Neural progenitor cell (in vitro differentiated cells): Measurements from ENCODE around the gene ZNF385D. TPM values are rescaled to one million over a fixed set of nuclear protein-coding genes. Genes with fewer than 3 reads are reported as not detected.

Source experiments
- DNase-seq: peaks from one replicate; pipeline ENCODE4 v3.0.0-alpha.2; 2016; ENCODE audit warnings: low spot score
- H2AFZ ChIP-seq: fragments of 200-600 bp; sonication (generic); replicated peaks from 2 replicates; pipeline ENCODE4 v1.6.1; 2016; ENCODE audit warnings: antibody characterized with exemption
- H3F3A ChIP-seq: fragments of 200-600 bp; sonication (generic); 2 replicates; pipeline ENCODE4 v1.6.1; 2016; ENCODE audit warnings: antibody characterized with exemption, low read depth
- H3K27ac ChIP-seq: fragments of 200-600 bp; sonication (generic); 2 replicates; pipeline ENCODE4 v1.5.1; 2016; ENCODE audit warnings: mild to moderate bottlenecking
- H3K27me3 ChIP-seq: fragments of 200-600 bp; sonication (generic); 2 replicates; pipeline ENCODE4 v1.6.1; 2016; ENCODE audit warnings: mild to moderate bottlenecking, moderate library complexity
- H3K36me3 ChIP-seq: fragments of 200-600 bp; sonication (generic); 2 replicates; pipeline ENCODE4 v1.5.1; 2016
- H3K4me1 ChIP-seq: fragments of 200-600 bp; sonication (generic); 2 replicates; pipeline ENCODE4 v1.6.1; 2016; ENCODE audit warnings: mixed run types
- H3K4me2 ChIP-seq: fragments of 200-600 bp; sonication (generic); 2 replicates; pipeline ENCODE4 v1.6.1; 2016
- H3K4me3 ChIP-seq: fragments of 200-600 bp; sonication (generic); 2 replicates; pipeline ENCODE4 v1.5.1; 2016
- H3K79me2 ChIP-seq: fragments of 200-600 bp; sonication (generic); 2 replicates; pipeline ENCODE4 v1.6.1; 2016; ENCODE audit warnings: low read depth
- H3K9ac ChIP-seq: fragments of 200-600 bp; sonication (generic); 2 replicates; pipeline ENCODE4 v1.6.1; 2016
- H3K9me3 ChIP-seq: fragments of 200-600 bp; sonication (generic); 2 replicates; pipeline ENCODE4 v1.5.1; 2016; ENCODE audit warnings: low read depth
- H4K20me1 ChIP-seq: fragments of 200-600 bp; sonication (generic); 2 replicates; pipeline ENCODE4 v1.6.1; 2016; ENCODE audit warnings: low read depth
- H3K27ac Mint-ChIP-seq: 3 replicates; pipeline ENCODE4 v1.8.0; 2021; ENCODE audit warnings: mixed read lengths
- H3K27me3 Mint-ChIP-seq: 2 replicates; pipeline ENCODE4 v1.8.0; 2022; ENCODE audit warnings: low read depth, mild to moderate bottlenecking, inconsistent platforms, moderate library complexity, mixed read lengths; ENCODE audit not compliant: insufficient read depth
- H3K36me3 Mint-ChIP-seq: 3 replicates; pipeline ENCODE4 v1.8.0; 2021; ENCODE audit warnings: mixed read lengths
- H3K4me1 Mint-ChIP-seq: 3 replicates; pipeline ENCODE4 v1.8.0; 2021; ENCODE audit warnings: mixed read lengths
- H3K4me3 Mint-ChIP-seq: 3 replicates; pipeline ENCODE4 v1.8.0; 2021; ENCODE audit warnings: mild to moderate bottlenecking, moderate library complexity, mixed read lengths
- H3K9me3 Mint-ChIP-seq: 3 replicates; pipeline ENCODE4 v1.8.0; 2020; ENCODE audit warnings: mixed read lengths
- CTCF ChIP-seq: fragments of 200-600 bp; sonication (generic); IDR thresholded peaks from 2 replicates; pipeline ENCODE4 v1.5.1; 2017; ENCODE audit warnings: antibody characterized with exemption, mild to moderate bottlenecking
- EZH2 ChIP-seq: fragments of 200-600 bp; sonication (generic); IDR thresholded peaks from 2 replicates; pipeline ENCODE4 v1.6.1; 2017; ENCODE audit warnings: antibody characterized with exemption, mild to moderate bottlenecking, moderate library complexity
- EZH2phosphoT487 ChIP-seq: fragments of 200-600 bp; sonication (generic); IDR thresholded peaks from 2 replicates; pipeline ENCODE4 v1.6.1; 2017; ENCODE audit warnings: antibody characterized with exemption
- total RNA-seq: library from RNA; depleted of rRNA; stranded (reverse); fragments of >200 nt; gene quantifications from 2 replicates; pipeline ENCODE4 v1.2.3, GENCODE V29; 2015; ENCODE audit warnings: low replicate concordance

Gene ZNF385D
- total RNA-seq, 1 donor from 2014 or later = 4.4 TPM

- Mint-ChIP-seq H3K27ac (no peak overlapping the region), H3K36me3 (no peaks in the 10 kb centered on the region), H3K4me3 (no peak overlapping the region), H3K9me3 (no peaks in the 10 kb centered on the region), H3K27me3 (no peaks in the 10 kb centered on the region), H3K4me1 (no peaks in the 10 kb centered on the region)
- Histone ChIP-seq H3F3A (no peaks in the 10 kb centered on the region), H3K79me2 (no peaks in the 10 kb centered on the region), H3K4me1 (no peaks in the 10 kb centered on the region), H3K9ac (no peak overlapping the region), H3K36me3 (no peaks in the 10 kb centered on the region), H2AFZ (no peak overlapping the region), H3K4me2 (no peak overlapping the region), H3K4me3 (no peak overlapping the region), H3K27ac (no peak overlapping the region), H3K27me3 (no peaks in the 10 kb centered on the region), H3K9me3 (no peaks in the 10 kb centered on the region), H4K20me1 (no peaks in the 10 kb centered on the region)
- no peak for DNase-seq
- TF ChIP-seq EZH2 (no peak), CTCF (no peak), EZH2phosphoT487 (no peak)
Observed at GRCh38 chr3:21791356-21791755, 40.3 kb upstream of the ZNF385D start.

GRCh38 chr3:21790466-21790865 lies 39.5 kb upstream of the ZNF385D start:
- H3K36me3 Mint-ChIP-seq = no peaks in the 10 kb centered on the region
- no peaks in the 10 kb centered on the region for H3K4me1 ChIP-seq
- TF ChIP-seq EZH2 = no peak
- no peak for TF ChIP-seq CTCF
- TF ChIP-seq EZH2phosphoT487 = no peak
- no peak overlapping the region for H2AFZ ChIP-seq
- H4K20me1 ChIP-seq = no peaks in the 10 kb centered on the region
- no peaks in the 10 kb centered on the region for H3K27me3 Mint-ChIP-seq
- no peaks in the 10 kb centered on the region for H3F3A ChIP-seq
- H3K36me3 ChIP-seq = no peaks in the 10 kb centered on the region
- no peaks in the 10 kb centered on the region for H3K9me3 ChIP-seq
- H3K4me2 ChIP-seq = no peak overlapping the region
- DNase-seq = no peak
- H3K9ac ChIP-seq = no peak overlapping the region
- no peaks in the 10 kb centered on the region for H3K79me2 ChIP-seq
- no peaks in the 10 kb centered on the region for H3K9me3 Mint-ChIP-seq
- H3K27me3 ChIP-seq = no peaks in the 10 kb centered on the region
- H3K4me1 Mint-ChIP-seq = no peaks in the 10 kb centered on the region
- no peak overlapping the region for H3K4me3 ChIP-seq
- no peak overlapping the region for H3K4me3 Mint-ChIP-seq
- no peak overlapping the region for H3K27ac ChIP-seq
- no peak overlapping the region for H3K27ac Mint-ChIP-seq

GRCh38 chr3:21789730-21790129 lies 38.7 kb upstream of the ZNF385D start:
- Histone ChIP-seq H2AFZ (no peak overlapping the region), H3K9me3 (no peaks in the 10 kb centered on the region), H3K27me3 (no peaks in the 10 kb centered on the region), H4K20me1 (no peaks in the 10 kb centered on the region), H3K4me2 (no peak overlapping the region), H3K36me3 (no peaks in the 10 kb centered on the region), H3K4me3 (no peak overlapping the region), H3F3A (no peaks in the 10 kb centered on the region), H3K9ac (no peak overlapping the region), H3K27ac (no peak overlapping the region), H3K79me2 (no peaks in the 10 kb centered on the region), H3K4me1 (no peaks in the 10 kb centered on the region)
- no peaks in the 10 kb centered on the region for H3K36me3 Mint-ChIP-seq
- H3K27me3 Mint-ChIP-seq = no peaks in the 10 kb centered on the region
- H3K4me3 Mint-ChIP-seq = no peak overlapping the region
- H3K27ac Mint-ChIP-seq = no peak overlapping the region
- H3K4me1 Mint-ChIP-seq = no peaks in the 10 kb centered on the region
- no peak for DNase-seq
- no peaks in the 10 kb centered on the region for H3K9me3 Mint-ChIP-seq
- no peak for TF ChIP-seq EZH2

GRCh38 chr3:21786438-21786797 lies 35.4 kb upstream of the ZNF385D start:
- H3K9me3 Mint-ChIP-seq = no peaks in the 10 kb centered on the region
- H3K4me3 Mint-ChIP-seq = no peak overlapping the region
- no peaks in the 10 kb centered on the region for H3F3A ChIP-seq
- H3K9me3 ChIP-seq = no peaks in the 10 kb centered on the region
- DNase-seq = no peak
- H3K4me3 ChIP-seq = no peak overlapping the region
- H4K20me1 ChIP-seq = no peaks in the 10 kb centered on the region
- H3K4me2 ChIP-seq = no peak overlapping the region
- no peak overlapping the region for H3K27ac ChIP-seq
- H3K4me1 ChIP-seq = no peaks in the 10 kb centered on the region
- no peaks in the 10 kb centered on the region for H3K36me3 Mint-ChIP-seq
- H3K79me2 ChIP-seq = no peaks in the 10 kb centered on the region
- H3K9ac ChIP-seq = no peak overlapping the region
- H3K27me3 ChIP-seq = no peaks in the 10 kb centered on the region
- H3K36me3 ChIP-seq = no peaks in the 10 kb centered on the region
- H3K27me3 Mint-ChIP-seq = no peaks in the 10 kb centered on the region
- TF ChIP-seq EZH2phosphoT487 (no peak), EZH2 (no peak), CTCF (no peak)
- no peak overlapping the region for H3K27ac Mint-ChIP-seq
- H3K4me1 Mint-ChIP-seq = no peaks in the 10 kb centered on the region
- H2AFZ ChIP-seq = no peak overlapping the region
